ENCODE data around the gene SYTL5. TPM values are rescaled to one million over a fixed set of nuclear protein-coding genes. Genes with fewer than 3 reads are reported as not detected.
"Not testable (repeated sequence)": the region's sequence is repeated elsewhere in the genome, so short reads cannot be mapped to it uniquely, and the experiment has no call there.

SYTL5 gene
- total and polyA plus RNA-seq, 7 experiments from 2014 or later = 0.12 TPM; not detected in 6

DNA sequence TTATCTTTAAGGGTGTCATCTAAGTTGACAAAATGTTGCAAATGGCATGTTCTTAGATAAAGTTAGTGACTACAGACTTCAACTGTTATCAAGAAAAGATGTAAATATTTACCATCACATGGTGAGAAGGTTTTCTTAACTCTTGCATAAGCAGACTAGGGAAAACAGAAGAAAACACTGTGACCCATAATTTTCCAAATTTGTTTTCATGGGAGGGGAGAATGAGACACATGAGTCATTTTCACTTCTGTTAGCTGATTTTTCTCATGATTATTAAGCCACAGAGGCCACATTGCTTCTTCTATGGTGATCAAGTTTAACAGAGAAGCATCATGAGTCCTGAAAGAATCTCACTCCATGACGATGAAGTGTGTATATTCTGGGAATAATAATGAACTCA, 30.2 kb upstream of the SYTL5 start:
- peaks cover 0 to 5% (median 0%) of the 10 kb centered on the region in 11 donors for H3K9me3 Mint-ChIP-seq
- no peaks in the 10 kb centered on the region for H3K27me3 ChIP-seq (ENCODE audit: control insufficient read depth in 2 of 2, insufficient read depth in 2 of 2, low read length in 2 of 2)
- H3K4me3 ChIP-seq (ENCODE audit: low read length) = no peak overlapping the region
- intact Hi-C loops (cut with micrococcal nuclease) = no loop called here
- H3K4me1 Mint-ChIP-seq = peaks cover 0 to 14% (median 0%) of the 10 kb centered on the region in 7 donors
- H3K36me3 ChIP-seq (ENCODE audit: control insufficient read depth in 2 of 3, insufficient read depth in 3 of 3, low read length in 3 of 3) = no peaks in the 10 kb centered on the region
- DNase-seq (no peak), ATAC-seq (no peak)
- POLR2A ChIA-PET = no interaction called here
- H3K27ac ChIP-seq (ENCODE audit: low read depth, low read length) = no peak overlapping the region
- no peak overlapping the region for H3K4me3 Mint-ChIP-seq
- CTCF ChIA-PET = no interaction called here
- H3K27ac Mint-ChIP-seq = no peak overlapping the region
- H3K27me3 Mint-ChIP-seq = peaks cover 2 to 16% (median 7%) of the 10 kb centered on the region in 5 donors
- H3K36me3 Mint-ChIP-seq = peaks cover 0 to 3% (median 0%) of the 10 kb centered on the region in 5 donors
- H3K4me1 ChIP-seq (ENCODE audit: control insufficient read depth in 2 of 2, insufficient read depth in 2 of 2, low read length in 2 of 2) = no peaks in the 10 kb centered on the region
- no peaks in the 10 kb centered on the region for H3K9me3 ChIP-seq (ENCODE audit: control insufficient read depth in 2 of 3, low read length in 3 of 3)

DNA sequence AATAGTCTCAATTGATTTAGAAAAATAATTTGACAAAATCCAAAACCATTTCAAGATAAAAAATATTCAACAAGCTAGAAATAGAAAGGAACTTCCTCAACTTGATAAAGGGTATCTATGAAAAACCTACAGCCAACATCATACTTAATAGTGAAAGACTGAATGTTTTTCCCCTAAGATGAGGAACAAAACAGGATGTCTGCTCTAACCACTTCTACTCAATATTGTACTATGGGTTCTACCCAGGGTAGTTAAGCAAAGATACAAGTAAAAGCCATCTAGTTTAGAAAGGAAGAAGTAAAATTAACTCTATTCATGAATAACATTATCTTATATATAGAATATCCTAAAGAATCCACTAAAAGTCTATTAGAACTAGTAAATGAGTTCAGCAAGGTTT, 21.5 kb upstream of the SYTL5 start:
- Mint-ChIP-seq H3K27ac (no peak overlapping the region), H3K27me3 (no peaks in the 10 kb centered on the region), H3K9me3 (peaks cover 0 to 22% (median 2%) of the 10 kb centered on the region in 11 donors), H3K36me3 (peaks cover 0 to 1% (median 0%) of the 10 kb centered on the region in 5 donors), H3K4me3 (no peak overlapping the region), H3K4me1 (peaks cover 0 to 4% (median 0%) of the 10 kb centered on the region in 7 donors)
- CTCF ChIA-PET = no interaction called here
- intact Hi-C loops (cut with micrococcal nuclease) = no loop called here
- POLR2A ChIA-PET = no interaction called here
- H3K36me3 ChIP-seq (ENCODE audit: control insufficient read depth in 2 of 3, insufficient read depth in 3 of 3, low read length in 3 of 3) = no peaks in the 10 kb centered on the region
- no peaks in the 10 kb centered on the region for H3K27me3 ChIP-seq (ENCODE audit: control insufficient read depth in 2 of 2, insufficient read depth in 2 of 2, low read length in 2 of 2)
- no peak overlapping the region for H3K27ac ChIP-seq (ENCODE audit: low read depth, low read length)
- ATAC-seq = no peak
- DNase-seq = no peak
- no peak overlapping the region for H3K4me3 ChIP-seq (ENCODE audit: low read length)
- no peaks in the 10 kb centered on the region for H3K9me3 ChIP-seq (ENCODE audit: control insufficient read depth in 2 of 3, low read length in 3 of 3)
- no peaks in the 10 kb centered on the region for H3K4me1 ChIP-seq (ENCODE audit: control insufficient read depth in 2 of 2, insufficient read depth in 2 of 2, low read length in 2 of 2)

DNA sequence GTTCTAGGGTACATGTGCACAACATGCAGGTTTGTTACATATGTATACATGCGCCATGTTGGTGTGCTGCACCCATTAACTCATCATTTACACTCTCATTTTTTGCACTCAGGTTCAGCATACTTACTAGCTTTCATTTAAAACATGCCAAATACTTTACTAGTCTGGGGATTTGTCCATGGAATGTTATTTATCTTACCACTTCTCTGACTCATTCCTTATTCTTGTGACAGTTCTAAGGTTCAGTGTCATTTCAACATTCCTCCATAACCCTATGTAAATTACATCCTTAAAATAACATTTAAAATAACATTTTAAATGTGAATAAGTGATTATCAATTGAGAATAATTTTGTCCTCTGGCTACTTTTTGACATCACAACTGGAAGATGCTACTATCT, 19.5 kb upstream of the SYTL5 start:
- Mint-ChIP-seq H3K4me3 (no peak overlapping the region), H3K27ac (no peak overlapping the region), H3K36me3 (peaks cover 0 to 1% (median 0%) of the 10 kb centered on the region in 5 donors), H3K9me3 (peaks cover 0 to 13% (median 0%) of the 10 kb centered on the region in 11 donors), H3K27me3 (no peaks in the 10 kb centered on the region), H3K4me1 (peaks cover 0 to 4% (median 0%) of the 10 kb centered on the region in 7 donors)
- ChIA-PET CTCF (no interaction called here), POLR2A (no interaction called here)
- intact Hi-C loops (cut with micrococcal nuclease) = no loop called here
- Histone ChIP-seq H3K4me1 (ENCODE audit: control insufficient read depth in 2 of 2, insufficient read depth in 2 of 2, low read length in 2 of 2) (no peaks in the 10 kb centered on the region), H3K27ac (ENCODE audit: low read depth, low read length) (no peak overlapping the region), H3K9me3 (ENCODE audit: control insufficient read depth in 2 of 3, low read length in 3 of 3) (no peaks in the 10 kb centered on the region), H3K4me3 (ENCODE audit: low read length) (no peak overlapping the region), H3K27me3 (ENCODE audit: control insufficient read depth in 2 of 2, insufficient read depth in 2 of 2, low read length in 2 of 2) (no peaks in the 10 kb centered on the region), H3K36me3 (ENCODE audit: control insufficient read depth in 2 of 3, insufficient read depth in 3 of 3, low read length in 3 of 3) (no peaks in the 10 kb centered on the region)
- ATAC-seq = no peak
- DNase-seq = no peak

DNA sequence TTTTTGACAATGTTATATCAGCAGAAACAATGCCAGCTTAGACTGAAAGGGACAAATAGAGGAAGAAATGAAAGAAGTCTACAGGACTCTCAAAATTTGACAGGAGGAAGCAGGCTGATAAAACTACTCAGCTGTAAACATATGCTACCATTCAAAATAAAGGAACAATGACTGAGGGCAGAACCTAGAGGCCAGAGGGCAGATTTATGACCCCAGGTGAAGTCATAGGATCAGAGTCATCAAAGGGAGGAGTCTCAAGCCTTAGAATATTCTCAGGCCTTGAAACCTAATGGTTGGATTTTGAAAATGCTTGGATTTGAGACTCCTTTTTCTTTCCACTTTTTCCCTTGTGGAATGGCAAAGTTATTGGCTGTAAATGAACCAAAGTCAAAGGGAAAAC, 17.0 kb upstream of the SYTL5 start:
- no peaks in the 10 kb centered on the region for H3K27me3 ChIP-seq (ENCODE audit: control insufficient read depth in 2 of 2, insufficient read depth in 2 of 2, low read length in 2 of 2)
- H3K4me3 ChIP-seq (ENCODE audit: low read length) = no peak overlapping the region
- Mint-ChIP-seq H3K9me3 (no peaks in the 10 kb centered on the region), H3K4me1 (peaks cover 0 to 4% (median 0%) of the 10 kb centered on the region in 7 donors), H3K4me3 (no peak overlapping the region), H3K36me3 (no peaks in the 10 kb centered on the region), H3K27ac (no peak overlapping the region), H3K27me3 (no peaks in the 10 kb centered on the region)
- H3K27ac ChIP-seq (ENCODE audit: low read depth, low read length) = no peak overlapping the region
- no peak for DNase-seq
- ChIA-PET CTCF (no interaction called here), POLR2A (no interaction called here)
- intact Hi-C loops (cut with micrococcal nuclease) = no loop called here
- no peaks in the 10 kb centered on the region for H3K9me3 ChIP-seq (ENCODE audit: control insufficient read depth in 2 of 3, low read length in 3 of 3)
- no peaks in the 10 kb centered on the region for H3K4me1 ChIP-seq (ENCODE audit: control insufficient read depth in 2 of 2, insufficient read depth in 2 of 2, low read length in 2 of 2)
- ATAC-seq = no peak
- no peaks in the 10 kb centered on the region for H3K36me3 ChIP-seq (ENCODE audit: control insufficient read depth in 2 of 3, insufficient read depth in 3 of 3, low read length in 3 of 3)

DNA sequence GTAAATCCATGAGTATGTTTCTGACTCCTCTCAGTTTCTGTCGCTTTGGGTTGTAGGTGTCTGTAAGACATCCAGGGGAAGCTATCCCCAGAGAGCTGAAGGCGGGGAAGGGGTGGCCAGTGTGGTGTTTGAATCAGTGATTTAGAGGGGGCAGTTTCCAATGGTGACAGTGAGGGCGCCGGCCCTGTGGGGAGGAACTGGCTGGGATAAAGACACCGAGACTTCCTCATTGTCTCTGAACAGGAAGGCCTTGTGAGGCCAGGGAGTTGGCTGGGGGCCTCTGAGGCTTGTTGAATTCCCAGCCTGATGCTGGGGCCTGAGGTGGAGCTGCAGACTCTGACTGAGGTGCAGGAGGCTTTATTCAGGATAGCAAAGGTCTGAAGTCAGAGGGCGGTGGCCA, 15.1 kb upstream of the SYTL5 start:
- H3K4me3 ChIP-seq (ENCODE audit: low read length); H3K27ac Mint-ChIP-seq; H3K4me1 ChIP-seq (ENCODE audit: control insufficient read depth in 2 of 2, insufficient read depth in 2 of 2, low read length in 2 of 2); H3K9me3 Mint-ChIP-seq; POLR2A ChIA-PET; DNase-seq; H3K27me3 Mint-ChIP-seq; H3K27me3 ChIP-seq (ENCODE audit: control insufficient read depth in 2 of 2, insufficient read depth in 2 of 2, low read length in 2 of 2); H3K4me3 Mint-ChIP-seq; H3K27ac ChIP-seq (ENCODE audit: low read depth, low read length); H3K9me3 ChIP-seq (ENCODE audit: control insufficient read depth in 2 of 3, low read length in 3 of 3); ATAC-seq; CTCF ChIA-PET; H3K36me3 Mint-ChIP-seq; intact Hi-C loops (cut with micrococcal nuclease); H3K36me3 ChIP-seq (ENCODE audit: control insufficient read depth in 2 of 3, insufficient read depth in 3 of 3, low read length in 3 of 3); H3K4me1 Mint-ChIP-seq: not testable (repeated sequence)

DNA sequence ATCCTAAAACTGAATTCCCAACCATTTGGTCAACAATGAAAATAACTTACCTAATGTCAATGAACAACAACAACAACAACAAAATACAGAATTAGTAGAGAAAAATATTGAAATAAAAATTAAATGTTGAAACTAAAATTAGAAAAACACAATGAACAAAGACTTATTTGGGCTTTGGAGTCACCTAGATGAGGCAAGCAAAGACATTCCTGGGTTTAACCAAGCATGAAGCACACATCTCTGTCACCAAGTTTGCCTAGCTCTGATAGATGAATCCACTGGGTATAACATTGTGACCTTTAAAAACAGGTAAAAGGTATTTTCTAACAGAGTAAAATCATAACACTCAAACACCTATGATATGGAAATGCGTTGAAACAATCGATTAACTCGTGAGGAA, 13.2 kb upstream of the SYTL5 start:
- no peaks in the 10 kb centered on the region for H3K9me3 Mint-ChIP-seq
- no peaks in the 10 kb centered on the region for H3K9me3 ChIP-seq (ENCODE audit: control insufficient read depth in 2 of 3, low read length in 3 of 3)
- no peak for DNase-seq
- no peak overlapping the region for H3K27ac ChIP-seq (ENCODE audit: low read depth, low read length)
- no peak for ATAC-seq
- ChIA-PET CTCF (no interaction called here), POLR2A (no interaction called here)
- H3K36me3 Mint-ChIP-seq = no peaks in the 10 kb centered on the region
- no peaks in the 10 kb centered on the region for H3K4me1 ChIP-seq (ENCODE audit: control insufficient read depth in 2 of 2, insufficient read depth in 2 of 2, low read length in 2 of 2)
- H3K4me1 Mint-ChIP-seq = peaks cover 0 to 4% (median 0%) of the 10 kb centered on the region in 7 donors
- H3K27me3 ChIP-seq (ENCODE audit: control insufficient read depth in 2 of 2, insufficient read depth in 2 of 2, low read length in 2 of 2) = no peaks in the 10 kb centered on the region
- no peaks in the 10 kb centered on the region for H3K36me3 ChIP-seq (ENCODE audit: control insufficient read depth in 2 of 3, insufficient read depth in 3 of 3, low read length in 3 of 3)
- H3K4me3 ChIP-seq (ENCODE audit: low read length) = no peak overlapping the region
- H3K4me3 Mint-ChIP-seq = no peak overlapping the region
- peak overlapping the region in 1 of 9 donors; percentile 6 for H3K27ac Mint-ChIP-seq
- H3K27me3 Mint-ChIP-seq = no peaks in the 10 kb centered on the region
- intact Hi-C loops (cut with micrococcal nuclease) = no loop called here

DNA sequence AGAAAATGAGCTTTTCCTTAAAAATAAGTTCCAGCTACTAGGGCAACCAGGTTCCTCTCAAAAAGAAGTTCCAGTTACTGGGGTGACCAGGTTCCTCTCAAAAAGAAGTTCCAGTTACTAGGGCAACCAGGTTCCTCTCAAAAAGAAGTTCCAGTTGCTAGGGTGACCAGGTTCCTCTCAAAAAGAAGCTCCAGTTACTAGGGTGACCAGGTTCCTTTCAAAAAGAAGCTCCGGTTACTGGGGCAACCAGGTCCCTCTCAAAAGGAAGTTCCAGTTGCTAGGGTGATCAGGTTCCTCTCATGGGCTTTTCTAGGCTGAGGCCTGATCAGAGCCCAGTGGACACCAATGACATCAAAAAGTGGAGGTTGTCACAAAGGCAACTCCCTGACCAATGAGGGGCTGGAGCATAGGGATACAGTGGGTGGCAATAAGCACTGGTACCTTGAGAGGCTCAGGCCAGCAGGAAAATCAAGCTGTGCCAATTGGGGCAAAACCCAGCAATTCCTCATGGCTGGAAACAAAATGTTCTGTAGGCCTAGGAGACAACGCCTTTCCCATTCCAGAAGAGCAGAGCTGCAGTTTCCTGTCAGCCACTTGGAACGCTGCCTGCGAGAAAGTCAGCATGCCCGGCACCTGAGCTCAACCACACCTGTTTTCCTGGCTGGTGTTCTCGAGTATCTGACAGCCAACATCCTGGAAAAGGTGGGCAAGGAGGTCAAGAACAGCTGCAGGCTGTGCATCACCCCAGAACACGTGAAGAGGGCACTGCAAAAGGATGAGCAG, 12.3 kb upstream of the SYTL5 start:
- no peak overlapping the region for H3K4me3 ChIP-seq (ENCODE audit: low read length)
- Mint-ChIP-seq H3K9me3 (no peaks in the 10 kb centered on the region), H3K27me3 (peaks cover 0 to 4% (median 0%) of the 10 kb centered on the region in 5 donors)

More for the DNA sequence above, 12.3 kb upstream of the SYTL5 start:
- no peak overlapping the region for H3K27ac Mint-ChIP-seq
- H3K4me1 Mint-ChIP-seq = peaks cover 0 to 3% (median 0%) of the 10 kb centered on the region in 7 donors
- H3K36me3 Mint-ChIP-seq = no peaks in the 10 kb centered on the region
- DNase-seq = peak in 2 of 9 donors; percentile 1 to 7
- Histone ChIP-seq H3K4me1 (ENCODE audit: control insufficient read depth in 2 of 2, insufficient read depth in 2 of 2, low read length in 2 of 2) (no peaks in the 10 kb centered on the region), H3K9me3 (ENCODE audit: control insufficient read depth in 2 of 3, low read length in 3 of 3) (no peaks in the 10 kb centered on the region), H3K27ac (ENCODE audit: low read depth, low read length) (no peak overlapping the region), H3K27me3 (ENCODE audit: control insufficient read depth in 2 of 2, insufficient read depth in 2 of 2, low read length in 2 of 2) (no peaks in the 10 kb centered on the region), H3K36me3 (ENCODE audit: control insufficient read depth in 2 of 3, insufficient read depth in 3 of 3, low read length in 3 of 3) (no peaks in the 10 kb centered on the region)
- CTCF ChIA-PET = no interaction called here
- POLR2A ChIA-PET = no interaction called here
- peak; percentile 50 for ATAC-seq
- no peak overlapping the region for H3K4me3 Mint-ChIP-seq
- intact Hi-C loops (cut with micrococcal nuclease) = no loop called here
